ENCODE results near the gene RNF167. TPM values are rescaled to one million over a fixed set of nuclear protein-coding genes. Genes with fewer than 3 reads are reported as not detected.

RNF167 gene
- total and polyA plus RNA-seq, 2 of the 4 experiments (the other 2 are of a cell fraction), result 13.1 to 79.5 TPM

DNA sequence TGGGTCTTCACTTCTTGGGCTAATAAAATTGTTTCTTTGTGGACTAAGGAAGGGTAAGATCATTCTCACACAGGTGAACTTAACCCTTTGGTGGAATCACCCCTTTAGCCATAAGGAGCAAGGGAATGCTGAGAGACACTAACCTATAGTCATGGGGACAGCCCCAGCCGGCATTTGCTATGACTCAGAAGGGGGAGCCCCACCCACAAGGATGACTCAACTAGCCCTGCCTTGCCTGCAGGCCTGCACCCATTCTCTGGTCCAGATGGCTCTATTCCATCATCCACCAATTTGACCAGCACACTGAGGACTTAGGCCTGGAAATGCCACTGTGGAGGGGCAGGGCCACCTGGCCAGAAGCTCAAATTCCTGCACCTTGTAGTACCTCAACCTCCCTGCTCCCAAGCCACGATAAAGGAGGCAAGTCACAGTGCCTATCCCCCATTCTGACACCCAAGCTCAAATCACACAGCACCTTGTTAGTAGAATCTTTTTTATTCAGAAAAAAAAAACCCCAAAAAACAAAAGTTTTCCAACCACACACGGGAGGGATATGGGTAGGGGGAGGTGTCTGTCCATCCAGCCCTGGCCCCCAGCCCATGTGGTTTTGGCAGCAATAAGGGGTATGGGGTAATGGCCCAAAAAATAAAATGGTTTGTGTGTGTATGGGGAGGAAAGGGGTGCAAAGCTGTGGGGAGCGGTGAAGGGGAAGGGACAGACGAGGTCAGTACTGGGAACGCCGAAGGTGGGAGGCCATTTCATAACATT lies 5.3 kb downstream of the RNF167 start:
- dilution Hi-C loops (cut with HindIII; ENCODE audit: low sequenced_read_pairs, unreplicated experiment), result no loop called here
- no peaks in the 10 kb centered on the region for H3K27me3 ChIP-seq (ENCODE audit: control insufficient read depth, insufficient read depth, low read length)
- peak overlapping the region; percentile 98 for H2BK5ac ChIP-seq (ENCODE audit: low read depth, low read length, poor library complexity, severe bottlenecking)
- no peaks in the 10 kb centered on the region for H3K9me3 ChIP-seq (ENCODE audit: control insufficient read depth, insufficient read depth, low read length)
- peak overlapping the region; percentile 26; the same call in 1 of the 2 replicates for H3K56ac ChIP-seq (ENCODE audit: extremely low read depth, insufficient read depth, low read length)
- peak overlapping the region; percentile 95; the same call in 1 of the 2 replicates for H3K14ac ChIP-seq (replicated peaks; ENCODE audit: low read depth, low read length)
- ATAC-seq (ENCODE audit: low read depth), result peak; percentile 10
- H4K20me1 ChIP-seq (ENCODE audit: insufficient read depth, low read length), result peaks cover 66% of the 10 kb centered on the region
- H3K4me2 ChIP-seq (ENCODE audit: low read depth, low read length), result peak overlapping the region; percentile 78
- peaks cover 16% of the 10 kb centered on the region for H3K4me1 ChIP-seq (ENCODE audit: control insufficient read depth, insufficient read depth, low read length)
- peaks cover 12 to 47% of the 10 kb centered on the region in 2 experiments; a peak in 3 of 4 replicates for H3K79me1 ChIP-seq (ENCODE audit: low read depth in 1 of 2, low read length in 2 of 2)
- no peak overlapping the region; a peak in 1 of 4 replicates for H4K8ac ChIP-seq (ENCODE audit: low read depth in 2 of 2, low read length in 2 of 2)
- peak; percentile 93 for DNase-seq
- no peak overlapping the region for H2AFZ ChIP-seq (replicated peaks; ENCODE audit: low read length, poor library complexity)
- H2AK5ac ChIP-seq (ENCODE audit: low read depth, low read length), result peak overlapping the region; percentile 94
- H2BK120ac ChIP-seq (ENCODE audit: low read depth, low read length), result no peak overlapping the region
- peak overlapping the region; percentile 46 for H2AK9ac ChIP-seq (replicated peaks; ENCODE audit: low read depth, low read length, poor library complexity)
- H3K9me1 ChIP-seq (ENCODE audit: insufficient read depth, low read length), result peaks cover 9% of the 10 kb centered on the region; the same call in 1 of the 2 replicates
- no peak overlapping the region for H2BK15ac ChIP-seq (ENCODE audit: low read depth, low read length)
- H3K23ac ChIP-seq (ENCODE audit: low read depth, low read length), result peak overlapping the region; percentile 65
- peak overlapping the region; percentile 96 for H3K27ac ChIP-seq (ENCODE audit: insufficient read depth, low read length)
- H4K91ac ChIP-seq (ENCODE audit: insufficient read depth, low read depth, low read length), result no peak overlapping the region
- ChIA-PET POLR2A (ENCODE audit: unreplicated experiment) (interaction anchor here (0.7 to 2.2 kb wide), 3 partner anchors 22 to 52 kb away, joined by 3 to 6 read pairs (median 4); partner anchors contain the start of genes CAMTA2, INCA1 and SPAG7), CTCF (no interaction called here)
- H3K36me3 ChIP-seq (ENCODE audit: control insufficient read depth, insufficient read depth, low read length), result peaks cover 41% of the 10 kb centered on the region
- intact Hi-C loops (cut with micrococcal nuclease), result no loop called here
- peak overlapping the region; percentile 97 for H3K9ac ChIP-seq (ENCODE audit: low read depth, low read length)
- WGBS, 2 experiments (ENCODE audit: extremely low coverage in 2 of 2, insufficient read length in 1 of 2), result 0 to 100% methylated on average over 1 of the region's 7 CpGs
- no peak overlapping the region for H3K18ac ChIP-seq (ENCODE audit: low read depth, low read length)
- H4K5ac ChIP-seq (ENCODE audit: low read depth, low read length), result no peak overlapping the region
- in situ Hi-C loops (cut with MboI; ENCODE audit: low sequenced_read_pairs), result no loop called here
- no peak overlapping the region for H3K4me3 ChIP-seq (ENCODE audit: insufficient read depth, low read depth, low read length)
- H2BK20ac ChIP-seq (ENCODE audit: low read depth, low read length), result no peak overlapping the region
- BruUV-seq (replicated peaks), result no TSS peak
- H3K4ac ChIP-seq (ENCODE audit: low read depth, low read length), result peak overlapping the region; percentile 74
- TF ChIP-seq FOS (IDR thresholded peaks at IDR 0.05; ENCODE audit: low read depth, low read length) (peak; percentile 98), MAFK (IDR thresholded peaks at IDR 0.05; ENCODE audit: low read depth, low read length) (no peak), BHLHE40 (IDR thresholded peaks at IDR 0.05; ENCODE audit: low read depth, low read length) (peak; percentile 57; the same call in 1 of the 2 replicates), CEBPB (IDR thresholded peaks at IDR 0.05; ENCODE audit: low read depth, low read length) (peak; percentile 36; the same call in 1 of the 2 replicates), RFX5 (IDR thresholded peaks at IDR 0.05; ENCODE audit: low read depth, low read length) (no peak), CHD1 (IDR thresholded peaks at IDR 0.05; ENCODE audit: low read depth, low read length) (no peak), RCOR1 (IDR thresholded peaks at IDR 0.05; ENCODE audit: insufficient replicate concordance, low read length) (no peak), RAD21 (IDR thresholded peaks at IDR 0.05; ENCODE audit: low read length) (0 out of 2 replicates have a peak, but pooled peaks have one; percentile 8), SMC3 (IDR thresholded peaks at IDR 0.05; ENCODE audit: low read depth, low read length) (no peak), NFE2L2 (IDR thresholded peaks at IDR 0.05; ENCODE audit: low read depth, low read length) (0 out of 2 replicates have a peak, but pooled peaks have one; percentile 19), POLR2A (IDR thresholded peaks at IDR 0.05; ENCODE audit: low read depth, low read length) (peak; percentile 34), MAZ (IDR thresholded peaks at IDR 0.05; ENCODE audit: borderline replicate concordance, low read depth, low read length) (peak; percentile 32; the same call in 1 of the 2 replicates)
- TF ChIP-seq, protein P1, sequence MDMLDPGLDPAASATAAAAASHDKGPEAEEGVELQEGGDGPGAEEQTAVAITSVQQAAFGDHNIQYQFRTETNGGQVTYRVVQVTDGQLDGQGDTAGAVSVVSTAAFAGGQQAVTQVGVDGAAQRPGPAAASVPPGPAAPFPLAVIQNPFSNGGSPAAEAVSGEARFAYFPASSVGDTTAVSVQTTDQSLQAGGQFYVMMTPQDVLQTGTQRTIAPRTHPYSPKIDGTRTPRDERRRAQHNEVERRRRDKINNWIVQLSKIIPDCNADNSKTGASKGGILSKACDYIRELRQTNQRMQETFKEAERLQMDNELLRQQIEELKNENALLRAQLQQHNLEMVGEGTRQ (IDR thresholded peaks at IDR 0.05; ENCODE audit: low read depth, low read length), result no peak
- TF ChIP-seq, protein P2, sequence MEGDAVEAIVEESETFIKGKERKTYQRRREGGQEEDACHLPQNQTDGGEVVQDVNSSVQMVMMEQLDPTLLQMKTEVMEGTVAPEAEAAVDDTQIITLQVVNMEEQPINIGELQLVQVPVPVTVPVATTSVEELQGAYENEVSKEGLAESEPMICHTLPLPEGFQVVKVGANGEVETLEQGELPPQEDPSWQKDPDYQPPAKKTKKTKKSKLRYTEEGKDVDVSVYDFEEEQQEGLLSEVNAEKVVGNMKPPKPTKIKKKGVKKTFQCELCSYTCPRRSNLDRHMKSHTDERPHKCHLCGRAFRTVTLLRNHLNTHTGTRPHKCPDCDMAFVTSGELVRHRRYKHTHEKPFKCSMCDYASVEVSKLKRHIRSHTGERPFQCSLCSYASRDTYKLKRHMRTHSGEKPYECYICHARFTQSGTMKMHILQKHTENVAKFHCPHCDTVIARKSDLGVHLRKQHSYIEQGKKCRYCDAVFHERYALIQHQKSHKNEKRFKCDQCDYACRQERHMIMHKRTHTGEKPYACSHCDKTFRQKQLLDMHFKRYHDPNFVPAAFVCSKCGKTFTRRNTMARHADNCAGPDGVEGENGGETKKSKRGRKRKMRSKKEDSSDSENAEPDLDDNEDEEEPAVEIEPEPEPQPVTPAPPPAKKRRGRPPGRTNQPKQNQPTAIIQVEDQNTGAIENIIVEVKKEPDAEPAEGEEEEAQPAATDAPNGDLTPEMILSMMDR (conservative IDR thresholded peaks at IDR 0.05; ENCODE audit: low read depth, low read length), result no peak
